NCI-H2081 (cell line): Measurements from ENCODE around the gene RPRD1A.
A peak's percentile ranks its signal among the peaks of the same experiment; 100 is the strongest.
"Not testable (repeated sequence)": the region's sequence is repeated elsewhere in the genome, so short reads cannot be mapped to it uniquely, and the experiment has no call there.

Experiments used
- DNase-seq, 2 experiments: peaks; one replicate each; lab custom pipeline; 2025; lab: John Stamatoyannopoulos, UW

The RPRD1A gene, protein sequence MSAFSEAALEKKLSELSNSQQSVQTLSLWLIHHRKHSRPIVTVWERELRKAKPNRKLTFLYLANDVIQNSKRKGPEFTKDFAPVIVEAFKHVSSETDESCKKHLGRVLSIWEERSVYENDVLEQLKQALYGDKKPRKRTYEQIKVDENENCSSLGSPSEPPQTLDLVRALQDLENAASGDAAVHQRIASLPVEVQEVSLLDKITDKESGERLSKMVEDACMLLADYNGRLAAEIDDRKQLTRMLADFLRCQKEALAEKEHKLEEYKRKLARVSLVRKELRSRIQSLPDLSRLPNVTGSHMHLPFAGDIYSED

GRCh38 chr18:36067055-36067957, at the start of gene RPRD1A:
Gene RPRD1A (minus strand): TSS chr18:36067559. CDS start chr18:36067404, 155 bp downstream.
- peak; percentile 94 for DNase-seq

GRCh38 chr18:36116771-36117170, 49.4 kb upstream of the RPRD1A start:
- DNase-seq: not testable (repeated sequence)

DNA sequence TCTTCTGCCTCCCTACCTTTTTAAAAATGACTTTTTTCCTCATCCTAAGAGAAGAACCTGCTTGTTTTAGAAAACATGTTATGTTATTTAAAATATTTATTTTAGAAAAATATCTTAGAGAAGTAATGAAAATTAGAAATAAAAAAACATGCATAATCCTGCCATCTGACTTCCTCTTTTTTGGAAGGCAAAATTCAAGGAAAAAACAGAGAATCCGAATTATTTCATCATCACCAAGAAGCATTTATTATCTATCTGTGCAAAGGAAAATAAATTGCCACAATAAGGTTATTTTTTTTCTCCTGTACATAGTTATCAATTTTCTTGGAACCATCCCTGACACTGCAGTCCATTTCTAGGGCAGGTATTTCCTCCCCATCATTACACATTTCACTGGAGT, 47.4 kb upstream of the RPRD1A start:
- DNase-seq: no peak

DNA sequence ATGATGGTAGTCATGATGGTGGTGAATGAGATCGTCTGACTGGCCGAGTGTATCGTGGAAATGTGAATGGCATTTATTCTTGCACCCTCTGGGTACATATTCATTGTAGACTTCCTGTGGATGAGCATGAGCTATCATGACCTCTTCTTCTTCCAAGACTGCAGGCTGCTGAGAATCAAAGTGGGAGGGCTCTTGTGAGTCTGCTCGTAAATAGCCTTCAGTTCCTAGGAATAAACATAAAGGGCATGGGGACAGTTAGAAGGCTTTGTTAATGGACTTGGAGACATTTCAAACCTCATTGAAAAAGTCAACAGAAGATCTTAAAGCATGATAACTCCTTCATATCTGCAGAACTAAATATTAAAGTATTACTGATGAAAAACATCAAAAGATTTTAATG, 46.9 kb upstream of the RPRD1A start:
- no peak for DNase-seq

GRCh38 chr18:36112302-36112701, 44.9 kb upstream of the RPRD1A start:
- DNase-seq: no peak

GRCh38 chr18:36109737-36110136, 42.4 kb upstream of the RPRD1A start:
- DNase-seq: no peak

DNA sequence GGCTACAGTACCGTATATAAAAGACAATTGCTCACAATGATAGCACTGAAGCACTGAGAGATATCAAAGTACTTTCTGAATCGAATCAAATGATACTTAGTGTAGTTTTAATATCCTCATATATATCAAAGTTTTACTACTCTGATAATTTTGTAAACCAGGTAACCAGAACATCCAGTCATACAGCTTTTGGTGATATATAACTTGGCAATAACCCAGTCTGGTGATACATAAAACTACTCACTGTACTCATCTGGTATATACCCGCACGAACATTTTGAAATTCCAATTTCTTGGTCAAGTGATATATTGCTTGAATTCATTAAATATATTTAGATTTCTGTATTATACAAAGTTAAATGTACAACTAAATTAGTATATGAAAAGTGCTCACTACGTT, 41.2 kb upstream of the RPRD1A start:
- no peak for DNase-seq

GRCh38 chr18:36108196-36108595, 40.8 kb upstream of the RPRD1A start:
- no peak for DNase-seq

- DNase-seq: no peak
Measured at GRCh38 chr18:36107477-36107876, 40.1 kb upstream of the RPRD1A start.

DNA sequence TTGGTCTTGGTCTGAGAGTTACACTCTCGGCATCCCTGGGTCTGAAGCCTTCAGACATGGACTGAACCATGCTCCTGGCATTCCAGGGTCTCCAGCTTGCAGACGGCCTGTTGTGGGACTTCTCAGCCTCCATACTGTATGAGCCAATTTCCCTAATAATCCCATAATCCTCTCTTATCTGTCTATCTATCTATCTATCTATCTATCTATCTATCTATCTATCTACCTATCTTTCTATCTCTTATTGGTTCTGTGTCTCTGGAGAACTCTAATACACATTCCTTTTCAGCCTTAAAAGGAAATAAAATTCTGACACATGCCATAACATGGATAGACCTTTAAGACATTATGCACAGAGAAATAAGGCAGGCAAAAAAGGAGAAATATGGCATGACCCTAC, 37.4 kb upstream of the RPRD1A start:
- DNase-seq: no peak

DNA sequence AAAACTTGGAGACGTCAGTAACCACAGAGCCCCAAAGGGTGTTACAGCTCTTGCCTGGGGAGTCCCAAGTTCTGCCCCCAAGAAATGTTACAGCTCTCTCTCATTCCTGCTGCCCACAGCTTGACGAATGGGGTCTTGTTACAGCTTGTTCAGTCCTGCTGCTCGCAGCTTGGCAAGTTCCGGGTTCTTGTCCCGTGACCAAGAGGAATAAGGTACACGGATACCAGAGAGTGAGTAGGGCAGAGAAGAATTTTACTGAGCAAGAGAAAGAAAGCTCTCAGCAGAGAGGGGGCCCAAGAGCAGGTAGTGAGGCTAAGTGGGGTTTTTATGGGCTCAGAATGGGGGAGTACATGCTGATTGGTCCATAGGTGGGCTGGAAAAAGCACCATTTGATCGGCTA, 34.6 kb upstream of the RPRD1A start:
- DNase-seq: no peak

- no peak for DNase-seq
Measured at GRCh38 chr18:36099311-36099710, 32.0 kb upstream of the RPRD1A start.

DNA sequence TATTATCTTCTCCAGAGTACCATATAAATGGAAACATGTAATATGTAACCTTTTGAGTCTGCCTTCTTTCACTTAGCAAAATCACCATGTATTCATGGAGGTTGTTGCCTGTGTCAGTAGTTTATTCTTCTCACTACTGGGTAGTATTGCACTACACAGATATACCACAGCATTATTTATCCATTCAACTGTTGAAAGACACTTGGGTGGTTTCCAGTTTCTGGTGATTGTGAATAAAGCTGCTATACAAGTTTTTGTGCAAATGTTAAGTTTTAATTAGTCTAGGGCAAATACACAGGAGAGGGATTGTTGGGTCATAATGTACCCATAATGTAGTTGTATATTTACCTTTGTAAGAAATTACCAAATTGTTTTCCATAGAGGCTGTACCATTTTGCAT, 29.6 kb upstream of the RPRD1A start:
- no peak for DNase-seq

DNA sequence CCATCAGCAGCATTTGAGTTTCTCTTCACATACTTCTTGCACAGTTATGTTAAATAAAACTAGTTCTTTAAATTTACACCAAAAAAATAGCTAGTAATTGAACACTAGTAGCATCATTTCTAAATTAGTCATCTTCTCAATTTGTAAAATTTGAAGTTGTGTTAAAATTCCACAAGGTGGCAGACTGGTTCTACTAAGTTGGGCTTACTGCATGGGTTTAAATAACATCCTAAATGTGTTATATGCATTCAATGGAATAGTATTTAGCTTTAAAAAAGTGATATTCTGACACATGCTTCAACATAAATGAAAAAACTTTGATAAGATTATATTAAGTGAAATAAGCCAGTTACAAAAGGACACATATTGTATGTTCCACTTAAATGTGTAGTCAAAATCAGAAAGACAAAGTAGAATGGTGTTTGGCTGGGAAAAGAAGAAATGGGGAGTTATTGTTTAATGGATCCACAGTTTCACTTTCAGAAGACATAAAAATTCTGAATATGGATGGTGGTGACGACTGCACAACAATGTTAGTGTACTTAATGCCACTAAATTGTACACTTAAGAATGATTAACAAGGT, 28.7 kb upstream of the RPRD1A start:
- DNase-seq: peak; percentile 36 to 51

GRCh38 chr18:36094431-36094830, 27.1 kb upstream of the RPRD1A start:
- no peak for DNase-seq

GRCh38 chr18:36092116-36092515, 24.8 kb upstream of the RPRD1A start:
- not testable (repeated sequence) for DNase-seq

GRCh38 chr18:36089001-36089400, 21.6 kb upstream of the RPRD1A start:
- DNase-seq: no peak

DNA sequence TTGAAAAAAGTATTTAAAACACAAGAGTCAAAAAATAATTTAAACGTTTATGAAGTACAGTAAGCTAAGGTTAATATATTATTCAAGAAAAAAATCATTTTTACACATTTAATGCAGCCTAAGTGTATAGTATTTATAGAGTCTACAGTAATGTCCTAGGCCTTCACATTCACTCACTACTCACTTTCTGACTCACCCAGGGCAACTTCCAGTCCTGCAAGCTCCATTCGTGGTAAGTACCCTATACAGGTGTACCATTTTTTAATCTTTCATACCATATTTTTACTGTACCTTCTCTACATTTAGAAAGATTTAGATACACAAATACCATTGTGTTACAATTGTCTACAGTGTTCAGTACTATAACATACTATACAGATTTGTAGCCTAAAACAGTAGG, 20.9 kb upstream of the RPRD1A start:
- DNase-seq: no peak

- no peak for DNase-seq
Measured at GRCh38 chr18:36086186-36086585, 18.8 kb upstream of the RPRD1A start.

- no peak for DNase-seq
Measured at GRCh38 chr18:36085195-36085594, 17.8 kb upstream of the RPRD1A start.

GRCh38 chr18:36083729-36084128, 16.4 kb upstream of the RPRD1A start:
- no peak for DNase-seq

DNA sequence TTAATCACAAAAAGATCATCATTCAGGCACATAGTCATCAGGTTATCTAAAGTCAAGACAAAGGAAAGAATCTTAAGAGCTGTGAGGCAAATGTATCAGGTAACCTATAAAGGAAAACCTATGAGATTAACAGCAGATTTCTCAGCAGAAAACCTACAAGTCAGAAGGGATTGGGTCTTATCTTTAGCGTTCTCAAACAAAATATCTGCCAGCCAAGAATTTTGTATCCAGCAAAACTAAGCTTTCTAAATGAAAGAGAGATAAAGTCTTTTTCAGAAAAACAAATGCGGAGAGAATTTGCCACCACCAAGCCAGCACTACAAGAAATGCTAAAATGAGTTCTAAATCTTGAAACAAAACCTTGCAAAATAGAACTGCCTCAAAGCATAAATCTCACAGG, 13.8 kb upstream of the RPRD1A start:
- DNase-seq: not testable (repeated sequence)
